K562 (cell line): ENCODE measurements around the gene F11R. TPM values are rescaled to one million over a fixed set of nuclear protein-coding genes. Genes with fewer than 3 reads are reported as not detected.

Experiments
- BHLHE40 ChIP-seq: IDR thresholded peaks from 2 replicates; pipeline ENCODE4 v1.6.1; 2011; ENCODE audit warnings: low read length, improper control_type of control experiment
- CREM ChIP-seq: IDR thresholded peaks from 2 replicates; pipeline ENCODE4 v1.6.1; 2014; ENCODE audit warnings: antibody characterized with exemption, low read depth
- GATA2 ChIP-seq: sonication (generic); formaldehyde crosslinking; IDR thresholded peaks from 2 replicates; pipeline ENCODE4 v1.4.0; 2020; ENCODE audit warnings: mild to moderate bottlenecking, missing genetic modification reagents
- SMC3 ChIP-seq: conservative IDR thresholded peaks from 2 replicates; pipeline ENCODE4 v1.6.1; 2011; ENCODE audit warnings: low read depth, low read length, improper control_type of control experiment; ENCODE audit not compliant: insufficient read depth
- TAL1 ChIP-seq: fragments of 450-650 bp; IDR thresholded peaks from 2 replicates; pipeline ENCODE4 v1.6.1; 2016; ENCODE audit warnings: mild to moderate bottlenecking
- TEAD4 ChIP-seq, 2 experiments: sonication (generic) in 1 of 2; formaldehyde crosslinking in 1 of 2; IDR thresholded peaks; 2 replicates each; pipeline versions ENCODE4 v1.6.1 to v1.8.0; 2012 to 2022; ENCODE audit warnings: borderline replicate concordance in 1 of 2, inconsistent platforms in 1 of 2, low read length in 1 of 2, mild to moderate bottlenecking in 1 of 2, missing genetic modification reagents in 1 of 2
- THRA ChIP-seq: fragments of 450-650 bp; IDR thresholded peaks from 2 replicates; pipeline ENCODE4 v1.6.1; 2017; ENCODE audit warnings: mild to moderate bottlenecking, moderate library complexity
- polyA plus RNA-seq, 8 experiments: library from polyadenylated mRNA; depleted of rRNA in 4 of 8; stranded (reverse) in 5 of 8; unstranded in 3 of 8; fragments of >200 nt; fragmentation: Nextera tagmentation in 2 of 8; fragmentation: Illumina TruSeq in 1 of 8; extraction: Ambion mirVana in 2 of 8; extraction: Trizol in 1 of 8; gene quantifications; 2 replicates each; pipeline versions ENCODE4 v1.2.1 to v1.2.3, GENCODE V29; 2011 to 2014; ENCODE audit warnings: inconsistent platforms in 1 of 8, missing spikeins in 1 of 8
- total RNA-seq, 7 experiments: library from RNA; depleted of rRNA in 6 of 7; stranded (reverse); fragments of >200 nt in 6 of 7; fragmentation: Illumina TruSeq in 2 of 7; extraction: Trizol in 2 of 7; gene quantifications; 2 replicates each; pipeline versions ENCODE4 v1.2.1 to v1.2.3, GENCODE V29; 2011 to 2021; ENCODE audit warnings: low replicate concordance in 1 of 7
- TF ChIP-seq, protein P1 (sequence below): fragments of 450-650 bp; formaldehyde crosslinking; IDR thresholded peaks from 2 replicates; pipeline ENCODE4 v1.4.0; 2020; ENCODE audit warnings: mild to moderate bottlenecking, moderate library complexity

Gene F11R
- total and polyA plus RNA-seq, 9 of the 15 experiments (the other 6 are each of a cell fraction or from before 2014, with no cell fraction given), result 27.4 to 187 (median 52.5) TPM

DNA sequence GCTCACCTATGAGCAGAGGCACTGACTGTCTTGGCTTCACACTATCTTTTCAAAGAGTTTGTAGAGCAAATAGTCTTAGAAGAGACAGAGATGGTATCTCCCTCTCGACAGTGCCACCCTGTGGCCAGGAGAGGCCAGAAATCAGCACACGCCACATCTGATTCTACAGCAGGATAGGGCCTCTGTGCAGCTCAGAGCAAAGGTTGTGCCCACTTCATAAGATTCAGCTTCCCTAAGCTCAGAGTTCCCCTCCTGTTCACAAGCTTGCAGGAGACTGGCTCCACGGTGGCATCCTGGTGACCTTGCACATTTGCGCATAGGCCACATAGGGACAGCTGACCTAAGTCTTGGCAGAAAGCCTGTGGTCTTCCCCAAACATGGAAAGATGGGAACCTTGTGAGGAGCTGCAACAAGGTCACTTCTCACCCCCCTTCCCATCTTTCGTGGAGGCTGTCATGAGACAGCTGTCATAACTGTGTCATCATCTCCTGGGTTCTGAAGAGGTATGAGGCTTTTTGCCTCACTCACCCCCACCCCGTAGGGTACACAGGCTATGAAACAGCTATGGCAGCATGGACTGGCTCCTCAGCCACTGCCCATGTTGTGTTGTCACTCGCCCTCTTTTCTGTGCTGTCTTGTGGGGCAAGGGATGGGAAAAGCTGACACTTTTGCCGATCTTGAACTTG is 69.4 kb downstream of the F11R start (continued):
- TF ChIP-seq, protein P1, sequence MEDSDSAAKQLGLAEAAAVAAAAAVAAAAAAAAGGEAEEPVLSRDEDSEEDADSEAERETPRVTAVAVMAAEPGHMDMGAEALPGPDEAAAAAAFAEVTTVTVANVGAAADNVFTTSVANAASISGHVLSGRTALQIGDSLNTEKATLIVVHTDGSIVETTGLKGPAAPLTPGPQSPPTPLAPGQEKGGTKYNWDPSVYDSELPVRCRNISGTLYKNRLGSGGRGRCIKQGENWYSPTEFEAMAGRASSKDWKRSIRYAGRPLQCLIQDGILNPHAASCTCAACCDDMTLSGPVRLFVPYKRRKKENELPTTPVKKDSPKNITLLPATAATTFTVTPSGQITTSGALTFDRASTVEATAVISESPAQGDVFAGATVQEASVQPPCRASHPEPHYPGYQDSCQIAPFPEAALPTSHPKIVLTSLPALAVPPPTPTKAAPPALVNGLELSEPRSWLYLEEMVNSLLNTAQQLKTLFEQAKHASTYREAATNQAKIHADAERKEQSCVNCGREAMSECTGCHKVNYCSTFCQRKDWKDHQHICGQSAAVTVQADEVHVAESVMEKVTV (CRISPR knock-in tag), result peak; percentile 82
- TF ChIP-seq TEAD4 (IDR thresholded peaks at IDR 0.05; ENCODE audit: low read length) (0 out of 2 replicates have a peak, but pooled peaks have one; percentile 28), TEAD4 (CRISPR knock-in tag; IDR thresholded peaks at IDR 0.05; ENCODE audit: borderline replicate concordance) (no peak), TAL1 (no peak), BHLHE40 (no peak), THRA (no peak), CREM (0 out of 2 replicates have a peak, but pooled peaks have one; percentile 18), GATA2 (CRISPR knock-in tag) (peak; percentile 94), SMC3 (peak; percentile 56)
- TF ChIP-seq, all 486 proteins: peak for 13
